A172 (cell line): ENCODE measurements around the gene AATK. TPM values are rescaled to one million over a fixed set of nuclear protein-coding genes. Genes with fewer than 3 reads are reported as not detected.

Source experiments
- DNase-seq: peaks from one replicate; pipeline ENCODE4 v3.0.0-alpha.2; 2015; ENCODE audit warnings: low spot score
- total RNA-seq: library from RNA; depleted of rRNA; stranded (reverse); fragments of >200 nt; shearing (Covaris generic); gene quantifications from 2 replicates; pipeline ENCODE4 v1.2.3, GENCODE V29; 2014; rRNA removed

The AATK gene
- total RNA-seq, 1 experiment from 2014 or later = 0.28 TPM

- DNase-seq = no peak
Measured at GRCh38 chr17:81071761-81072741, 94.0 kb downstream of the AATK start.

- DNase-seq = no peak
Measured at GRCh38 chr17:81070541-81071246, 95.3 kb downstream of the AATK start.

- no peak for DNase-seq
Measured at GRCh38 chr17:81069135-81069645, 96.8 kb downstream of the AATK start.

- no peak for DNase-seq
Measured at GRCh38 chr17:81068411-81069134, 97.4 kb downstream of the AATK start.

- DNase-seq = no peak
Measured at GRCh38 chr17:81067391-81067811, 98.6 kb downstream of the AATK start.

Other genes with a start within 250 kb of the AATK start
- 14.4 and 15.1 TPM in 2 replicates for gene CHMP6, start 174.4 kb downstream of the AATK start, total RNA-seq
- gene BAIAP2, start 131.1 kb downstream of the AATK start, total RNA-seq = 83.1 and 89.5 TPM in 2 replicates
- not detected in 2 replicates for gene PVALEF, start 714 bp downstream of the AATK start, total RNA-seq
- 10.0 and 21.1 TPM in 2 replicates for gene CEP131, start 56.7 kb upstream of the AATK start, total RNA-seq
- gene TEPSIN, start 72.8 kb upstream of the AATK start, total RNA-seq = 21.4 and 24.1 TPM in 2 replicates
- 100 and 123 TPM in 2 replicates for gene NDUFAF8, start 73.1 kb upstream of the AATK start, total RNA-seq
- gene SLC38A10, start 129.1 kb upstream of the AATK start, total RNA-seq = 57.8 and 71.5 TPM in 2 replicates
- gene BAHCC1, start 229.2 kb upstream of the AATK start, total RNA-seq = 0.95 and 2.0 TPM in 2 replicates